Measurements from ENCODE around the gene ADPRHL1. TPM values are rescaled to one million over a fixed set of nuclear protein-coding genes. Genes with fewer than 3 reads are reported as not detected.

ADPRHL1 gene
- total and polyA plus RNA-seq, 2 donors (not counting 1 experiment from before 2014, with no cell fraction given), result 0.28 to 1.3 TPM

- H4K20me1 ChIP-seq (ENCODE audit: control insufficient read depth, insufficient read depth, low read length, poor library complexity, severe bottlenecking), result no peaks in the 10 kb centered on the region
- WGBS (ENCODE audit: insufficient coverage), result 95% methylated on average over 15 of the region's 20 CpGs
- ChIA-PET POLR2A (no interaction called here), CTCF (no interaction called here)
- peaks cover 10% of the 10 kb centered on the region for H3K27me3 Mint-ChIP-seq
- peaks cover 0 to 32% (median 0%) of the 10 kb centered on the region in 3 donors for H3K9me3 ChIP-seq (ENCODE audit: control extremely low read depth in 1 of 3, control insufficient read depth in 2 of 3, insufficient read depth in 1 of 3, low read length in 2 of 3)
- H2AFZ ChIP-seq (ENCODE audit: insufficient read depth, low read depth, low read length, poor library complexity, severe bottlenecking), result no peak overlapping the region
- no peak overlapping the region for H3K4me3 Mint-ChIP-seq
- intact Hi-C loops (cut with micrococcal nuclease), result no loop called here
- TF ChIP-seq, protein P1, sequence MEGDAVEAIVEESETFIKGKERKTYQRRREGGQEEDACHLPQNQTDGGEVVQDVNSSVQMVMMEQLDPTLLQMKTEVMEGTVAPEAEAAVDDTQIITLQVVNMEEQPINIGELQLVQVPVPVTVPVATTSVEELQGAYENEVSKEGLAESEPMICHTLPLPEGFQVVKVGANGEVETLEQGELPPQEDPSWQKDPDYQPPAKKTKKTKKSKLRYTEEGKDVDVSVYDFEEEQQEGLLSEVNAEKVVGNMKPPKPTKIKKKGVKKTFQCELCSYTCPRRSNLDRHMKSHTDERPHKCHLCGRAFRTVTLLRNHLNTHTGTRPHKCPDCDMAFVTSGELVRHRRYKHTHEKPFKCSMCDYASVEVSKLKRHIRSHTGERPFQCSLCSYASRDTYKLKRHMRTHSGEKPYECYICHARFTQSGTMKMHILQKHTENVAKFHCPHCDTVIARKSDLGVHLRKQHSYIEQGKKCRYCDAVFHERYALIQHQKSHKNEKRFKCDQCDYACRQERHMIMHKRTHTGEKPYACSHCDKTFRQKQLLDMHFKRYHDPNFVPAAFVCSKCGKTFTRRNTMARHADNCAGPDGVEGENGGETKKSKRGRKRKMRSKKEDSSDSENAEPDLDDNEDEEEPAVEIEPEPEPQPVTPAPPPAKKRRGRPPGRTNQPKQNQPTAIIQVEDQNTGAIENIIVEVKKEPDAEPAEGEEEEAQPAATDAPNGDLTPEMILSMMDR (IDR thresholded peaks at IDR 0.05), result no peak
- no peak for TF ChIP-seq EZH2 (IDR thresholded peaks at IDR 0.05; ENCODE audit: borderline replicate concordance, insufficient read depth, low read depth, low read length, poor library complexity, severe bottlenecking)
- DNase-seq (no peak), ATAC-seq (ENCODE audit: low read depth) (no peak)
- no peaks in the 10 kb centered on the region for H3K36me3 ChIP-seq (replicated peaks in 1 of 2; ENCODE audit: control extremely low read depth in 1 of 2, control insufficient read depth in 1 of 2, extremely low read depth in 1 of 2, insufficient read depth in 2 of 2, low read length in 1 of 2)
- H3K4me1 Mint-ChIP-seq, result no peaks in the 10 kb centered on the region
- H3K9ac ChIP-seq (ENCODE audit: low read length), result no peak overlapping the region
- H3K27ac Mint-ChIP-seq, result no peak overlapping the region
- no peaks in the 10 kb centered on the region for H3K4me1 ChIP-seq (ENCODE audit: control insufficient read depth in 2 of 2, insufficient read depth in 2 of 2, low read length in 2 of 2)
- no peaks in the 10 kb centered on the region for H3K9me3 Mint-ChIP-seq (ENCODE audit: insufficient read depth)
- no peak overlapping the region for H3K4me3 ChIP-seq (ENCODE audit: control extremely low read depth in 1 of 5, extremely low read depth in 1 of 5, insufficient read depth in 1 of 5, low read depth in 2 of 5, low read length in 4 of 5)
- no peak overlapping the region for H3K27ac ChIP-seq (ENCODE audit: low read length in 2 of 2)
- no peak overlapping the region for H3K4me2 ChIP-seq (replicated peaks; ENCODE audit: low read depth, low read length, poor library complexity, severe bottlenecking)
- H3K27me3 ChIP-seq (replicated peaks in 1 of 4; ENCODE audit: control extremely low read depth in 1 of 4, control insufficient read depth in 3 of 4, insufficient read depth in 4 of 4, low read length in 3 of 4), result peaks cover 0 to 3% (median 0%) of the 10 kb centered on the region in 4 experiments
- no peaks in the 10 kb centered on the region for H3K79me2 ChIP-seq (ENCODE audit: control insufficient read depth, insufficient read depth, low read length)
These were observed 102.4 kb downstream of the ADPRHL1 start for GRCh38 chr13:113350938-113351335.

DNA sequence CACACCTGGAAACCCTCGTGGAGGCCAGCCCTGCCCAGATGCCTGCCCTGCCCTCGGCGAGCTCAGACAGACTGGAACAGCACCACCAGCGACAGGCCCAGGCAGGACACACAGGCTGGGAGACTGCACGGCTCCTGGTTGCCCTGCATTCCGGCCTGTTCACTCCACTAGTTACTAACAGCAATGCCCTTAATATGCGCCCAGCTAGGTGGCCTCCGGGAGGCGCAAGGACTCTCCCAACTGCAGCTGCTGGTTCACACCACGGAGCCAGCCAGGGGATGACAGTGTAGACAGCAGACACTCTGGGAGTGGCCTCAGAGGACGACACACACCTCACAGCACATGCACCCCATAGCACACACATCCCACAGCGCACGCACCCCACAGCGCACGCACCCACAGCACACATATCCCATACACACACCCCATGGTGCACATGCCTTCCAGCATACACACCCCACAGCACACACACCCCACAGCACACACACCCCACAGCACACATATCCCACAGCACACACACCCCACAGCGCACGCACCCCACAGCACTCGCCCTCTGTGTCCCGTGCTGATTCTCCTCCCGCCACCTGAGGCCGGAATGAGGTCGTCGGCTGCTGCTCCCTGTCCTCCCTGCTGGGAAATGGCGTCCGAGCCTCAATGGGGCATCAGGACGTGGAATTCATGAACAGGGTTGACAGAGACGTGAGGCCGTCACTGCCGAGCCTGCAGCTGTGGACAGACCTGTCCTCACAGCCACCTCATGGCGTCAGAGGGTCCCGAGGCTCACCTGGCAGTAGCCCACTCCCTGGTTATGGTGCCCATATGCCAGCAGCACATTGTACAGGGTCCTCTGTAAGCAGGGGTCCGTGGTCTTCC is 103.0 kb downstream of the ADPRHL1 start:
- 86% methylated on average over 32 of the region's 32 CpGs for WGBS (ENCODE audit: insufficient coverage)

More for the DNA sequence above, 103.0 kb downstream of the ADPRHL1 start:
- intact Hi-C loops (cut with micrococcal nuclease), result no loop called here
- Histone ChIP-seq H3K4me3 (ENCODE audit: control extremely low read depth in 1 of 5, extremely low read depth in 1 of 5, insufficient read depth in 1 of 5, low read depth in 2 of 5, low read length in 4 of 5) (no peak overlapping the region), H3K4me1 (ENCODE audit: control insufficient read depth in 2 of 2, insufficient read depth in 2 of 2, low read length in 2 of 2) (no peaks in the 10 kb centered on the region), H3K27ac (ENCODE audit: low read length in 2 of 2) (no peak overlapping the region), H4K20me1 (ENCODE audit: control insufficient read depth, insufficient read depth, low read length, poor library complexity, severe bottlenecking) (no peaks in the 10 kb centered on the region), H2AFZ (ENCODE audit: insufficient read depth, low read depth, low read length, poor library complexity, severe bottlenecking) (no peak overlapping the region), H3K9ac (ENCODE audit: low read length) (no peak overlapping the region), H3K9me3 (ENCODE audit: control extremely low read depth in 1 of 3, control insufficient read depth in 2 of 3, insufficient read depth in 1 of 3, low read length in 2 of 3) (peaks cover 0 to 39% (median 0%) of the 10 kb centered on the region in 3 donors), H3K36me3 (replicated peaks in 1 of 2; ENCODE audit: control extremely low read depth in 1 of 2, control insufficient read depth in 1 of 2, extremely low read depth in 1 of 2, insufficient read depth in 2 of 2, low read length in 1 of 2) (no peaks in the 10 kb centered on the region), H3K27me3 (replicated peaks in 1 of 4; ENCODE audit: control extremely low read depth in 1 of 4, control insufficient read depth in 3 of 4, insufficient read depth in 4 of 4, low read length in 3 of 4) (peaks cover 0 to 3% (median 0%) of the 10 kb centered on the region in 4 experiments), H3K79me2 (ENCODE audit: control insufficient read depth, insufficient read depth, low read length) (no peaks in the 10 kb centered on the region), H3K4me2 (replicated peaks; ENCODE audit: low read depth, low read length, poor library complexity, severe bottlenecking) (no peak overlapping the region)
- ATAC-seq (ENCODE audit: low read depth) (no peak), DNase-seq (no peak)
- H3K4me3 Mint-ChIP-seq, result no peak overlapping the region
- H3K27me3 Mint-ChIP-seq, result peaks cover 7% of the 10 kb centered on the region
- TF ChIP-seq, protein P1 (IDR thresholded peaks at IDR 0.05), result no peak
- TF ChIP-seq EZH2 (IDR thresholded peaks at IDR 0.05; ENCODE audit: borderline replicate concordance, insufficient read depth, low read depth, low read length, poor library complexity, severe bottlenecking), result no peak
- no peaks in the 10 kb centered on the region for H3K9me3 Mint-ChIP-seq (ENCODE audit: insufficient read depth)
- no peak overlapping the region for H3K27ac Mint-ChIP-seq
- H3K4me1 Mint-ChIP-seq, result no peaks in the 10 kb centered on the region
- CTCF ChIA-PET, result no interaction called here
- POLR2A ChIA-PET, result no interaction called here
